ENCODE results near the gene TNFSF8.

- TF ChIP-seq CTCF (IDR thresholded peaks at IDR 0.05), result no peak
- no peak for TF ChIP-seq POLR2AphosphoS5 (IDR thresholded peaks at IDR 0.05; ENCODE audit: low read depth, low read length)
- TF ChIP-seq REST (IDR thresholded peaks at IDR 0.05; ENCODE audit: insufficient read depth in 1 of 2, low read depth in 2 of 2, low read length in 1 of 2), result no peak
- TF ChIP-seq TCF7L2 (IDR thresholded peaks at IDR 0.05; ENCODE audit: low read depth, low read length), result no peak
- no peak for TF ChIP-seq SIN3A (IDR thresholded peaks at IDR 0.05; ENCODE audit: borderline replicate concordance, insufficient read depth, low read depth, low read length)
Measured at GRCh38 chr9:114965564-114965963, 35.2 kb upstream of the TNFSF8 start.

Measured in Panc1 (cell line).